ENCODE measurements around the gene SLC9A1.

GRCh38 chr1:27113861-27114260 lies 41.1 kb downstream of the SLC9A1 start:
- no peak for TF ChIP-seq CTCF (IDR thresholded peaks at IDR 0.05)
- TF ChIP-seq POLR2AphosphoS5 (IDR thresholded peaks at IDR 0.05) = no peak

Measured in upper lobe of left lung (tissue), 4 donors.